Fibroblast of pulmonary artery (primary cell): Measurements from ENCODE around the gene DDAH1.

Source experiments
- DNase-seq: peaks from one replicate; pipeline ENCODE4 v3.0.0-alpha.2; 2010; ENCODE audit warnings: low read depth
- H3K4me3 ChIP-seq: replicated peaks from 2 replicates; pipeline ENCODE4 v1.5.1; 2011; ENCODE audit warnings: low read depth, mild to moderate bottlenecking, control low read depth, low read length, moderate library complexity
- TF ChIP-seq, protein P1 (sequence below): IDR thresholded peaks from 2 replicates; pipeline ENCODE4 v1.5.1; 2011; ENCODE audit warnings: mild to moderate bottlenecking, control low read depth, low read length, inconsistent platforms; ENCODE audit errors: missing control alignments

DDAH1 gene

DNA sequence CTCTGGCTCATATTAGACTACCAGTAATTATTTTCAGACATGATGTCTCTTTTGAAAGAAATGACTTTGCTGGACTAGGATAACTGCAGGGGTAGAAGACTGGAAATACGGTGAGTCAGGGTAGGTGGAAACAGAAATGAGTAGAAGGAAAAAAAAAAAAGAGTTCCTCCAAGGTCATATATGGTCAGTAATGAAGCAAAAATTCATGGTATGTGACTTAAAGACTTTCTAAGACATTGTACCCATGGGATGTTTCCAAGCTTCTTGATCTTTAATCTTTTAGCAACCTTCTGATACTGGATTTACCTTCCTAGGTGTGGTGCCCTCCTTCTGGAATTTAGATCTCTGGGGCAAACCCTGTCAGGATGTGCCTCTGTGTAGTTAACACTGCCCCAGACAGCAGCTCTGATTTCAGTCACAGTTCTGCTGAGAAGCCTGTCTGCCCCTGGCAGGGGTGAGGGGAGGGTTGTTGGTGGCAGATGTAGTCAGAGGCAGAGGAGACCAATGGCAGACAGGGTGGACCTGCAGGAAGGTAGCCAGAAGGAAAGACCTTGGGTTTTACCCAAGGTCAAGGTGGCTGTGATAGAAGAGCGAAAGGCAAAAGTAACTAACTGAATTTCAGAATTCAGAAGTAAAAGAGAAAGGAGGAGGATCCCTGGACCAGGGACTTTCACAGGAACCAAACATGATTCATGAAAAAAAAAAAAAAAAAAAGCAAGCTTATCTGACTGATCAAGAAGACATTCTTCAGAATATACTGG lies 144.4 kb downstream of the DDAH1 start:
- DNase-seq = peak; percentile 73
- no peak overlapping the region for H3K4me3 ChIP-seq

DNA sequence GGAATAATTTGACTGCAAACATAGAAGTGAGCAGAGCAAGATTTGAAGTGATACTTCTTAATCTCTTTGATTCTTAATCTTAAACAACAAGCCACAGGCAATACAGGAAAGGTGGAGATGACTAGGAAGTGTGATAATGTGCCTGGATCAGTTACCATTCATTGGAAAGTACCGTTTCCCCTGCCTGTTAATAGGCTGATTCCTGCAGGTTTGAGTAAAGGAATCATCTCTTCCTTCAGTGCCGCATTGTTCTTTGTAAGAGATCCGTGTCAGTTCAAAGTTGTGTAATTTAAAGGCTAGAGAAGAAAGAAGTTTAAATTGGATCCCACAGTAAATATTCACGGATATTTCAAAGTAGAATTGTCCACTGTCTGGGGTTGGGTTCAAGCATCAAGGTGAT lies 145.0 kb downstream of the DDAH1 start:
- no peak for DNase-seq
- TF ChIP-seq, protein P1, sequence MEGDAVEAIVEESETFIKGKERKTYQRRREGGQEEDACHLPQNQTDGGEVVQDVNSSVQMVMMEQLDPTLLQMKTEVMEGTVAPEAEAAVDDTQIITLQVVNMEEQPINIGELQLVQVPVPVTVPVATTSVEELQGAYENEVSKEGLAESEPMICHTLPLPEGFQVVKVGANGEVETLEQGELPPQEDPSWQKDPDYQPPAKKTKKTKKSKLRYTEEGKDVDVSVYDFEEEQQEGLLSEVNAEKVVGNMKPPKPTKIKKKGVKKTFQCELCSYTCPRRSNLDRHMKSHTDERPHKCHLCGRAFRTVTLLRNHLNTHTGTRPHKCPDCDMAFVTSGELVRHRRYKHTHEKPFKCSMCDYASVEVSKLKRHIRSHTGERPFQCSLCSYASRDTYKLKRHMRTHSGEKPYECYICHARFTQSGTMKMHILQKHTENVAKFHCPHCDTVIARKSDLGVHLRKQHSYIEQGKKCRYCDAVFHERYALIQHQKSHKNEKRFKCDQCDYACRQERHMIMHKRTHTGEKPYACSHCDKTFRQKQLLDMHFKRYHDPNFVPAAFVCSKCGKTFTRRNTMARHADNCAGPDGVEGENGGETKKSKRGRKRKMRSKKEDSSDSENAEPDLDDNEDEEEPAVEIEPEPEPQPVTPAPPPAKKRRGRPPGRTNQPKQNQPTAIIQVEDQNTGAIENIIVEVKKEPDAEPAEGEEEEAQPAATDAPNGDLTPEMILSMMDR = no peak

More for the DNA sequence above, 144.4 kb downstream of the DDAH1 start:
- TF ChIP-seq, protein P1 = no peak

DNA sequence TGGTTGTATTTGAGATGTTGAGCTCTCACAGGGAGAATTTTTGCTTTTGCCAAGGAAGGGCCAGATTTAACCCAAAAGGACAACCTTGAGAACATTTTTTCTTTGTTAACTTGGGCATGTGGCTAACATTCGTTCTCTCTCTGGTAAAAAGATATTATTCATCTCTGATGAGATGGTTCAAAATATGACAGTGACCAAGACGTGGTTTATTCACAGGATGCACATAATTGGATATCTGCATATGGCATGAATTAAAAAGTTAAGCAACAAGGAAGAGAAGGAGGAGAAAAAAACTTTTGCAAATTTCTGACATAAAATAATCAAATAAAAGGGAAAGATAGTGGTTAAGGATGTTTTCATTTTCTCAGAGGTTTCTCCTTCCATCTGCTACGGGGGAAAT lies 145.5 kb downstream of the DDAH1 start:
- TF ChIP-seq, protein P1 = no peak
- DNase-seq = no peak
- H3K4me3 ChIP-seq = no peak overlapping the region

More for the DNA sequence above, 145.0 kb downstream of the DDAH1 start:
- no peak overlapping the region for H3K4me3 ChIP-seq

DNA sequence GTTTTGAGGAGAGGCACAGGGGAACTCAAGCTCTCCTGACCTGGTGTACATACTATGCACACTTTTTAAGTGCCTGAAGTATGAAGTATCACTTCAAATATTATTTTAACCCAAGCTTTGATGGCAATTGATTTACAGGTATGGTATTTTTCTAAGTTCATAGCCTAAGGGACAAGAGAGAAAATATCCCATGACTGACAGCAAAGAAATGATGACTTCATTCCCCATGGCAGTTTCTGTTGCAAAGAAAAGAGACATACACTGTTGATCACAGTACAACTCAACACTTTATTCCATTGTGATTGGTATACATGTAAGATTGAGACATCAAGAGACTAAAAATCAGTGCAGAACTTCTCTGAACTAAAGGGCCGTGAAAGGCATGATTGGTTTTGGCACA lies 146.7 kb downstream of the DDAH1 start:
- DNase-seq = no peak
- no peak overlapping the region for H3K4me3 ChIP-seq
- TF ChIP-seq, protein P1 = no peak

DNA sequence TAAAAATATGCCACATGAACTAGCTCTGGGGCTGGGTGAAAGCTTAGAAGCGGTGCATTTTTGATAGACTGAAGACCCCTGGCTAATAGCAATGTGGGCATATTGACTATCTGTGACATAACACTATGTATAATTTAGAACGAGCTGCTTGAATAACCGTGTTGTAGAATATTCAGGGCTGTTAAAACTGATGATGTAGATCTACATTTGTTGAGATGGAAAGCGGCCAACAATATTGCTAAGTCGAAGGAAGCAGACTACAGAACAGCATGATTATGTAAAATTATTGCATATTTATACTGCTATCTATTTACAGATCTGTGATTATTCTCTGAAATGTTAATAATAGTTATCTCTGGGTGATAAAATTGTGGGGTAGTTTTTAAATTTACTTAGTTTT lies 147.4 kb downstream of the DDAH1 start:
- no peak for DNase-seq
- TF ChIP-seq, protein P1 = no peak
- H3K4me3 ChIP-seq = no peak overlapping the region

DNA sequence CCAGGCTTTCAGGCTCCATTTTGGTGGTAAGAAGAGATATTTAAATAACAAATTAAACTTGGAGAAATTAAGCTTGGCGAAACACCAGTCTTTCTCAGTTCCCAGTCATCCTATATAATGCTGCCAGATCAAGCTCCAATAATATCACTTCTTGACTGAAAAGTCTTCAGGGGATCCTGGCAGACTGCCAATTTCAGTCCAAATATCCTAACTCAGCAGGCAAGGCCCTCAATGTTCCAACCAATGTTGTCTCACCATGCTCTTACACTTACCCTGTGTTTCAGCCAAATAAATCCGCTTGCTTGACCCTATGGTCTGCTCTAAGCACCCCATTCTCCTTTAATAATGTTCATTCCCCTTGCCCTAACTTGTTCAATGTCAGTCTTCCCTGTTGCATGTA lies 148.6 kb downstream of the DDAH1 start:
- DNase-seq = no peak
- TF ChIP-seq, protein P1 = no peak
- H3K4me3 ChIP-seq = no peak overlapping the region

DNA sequence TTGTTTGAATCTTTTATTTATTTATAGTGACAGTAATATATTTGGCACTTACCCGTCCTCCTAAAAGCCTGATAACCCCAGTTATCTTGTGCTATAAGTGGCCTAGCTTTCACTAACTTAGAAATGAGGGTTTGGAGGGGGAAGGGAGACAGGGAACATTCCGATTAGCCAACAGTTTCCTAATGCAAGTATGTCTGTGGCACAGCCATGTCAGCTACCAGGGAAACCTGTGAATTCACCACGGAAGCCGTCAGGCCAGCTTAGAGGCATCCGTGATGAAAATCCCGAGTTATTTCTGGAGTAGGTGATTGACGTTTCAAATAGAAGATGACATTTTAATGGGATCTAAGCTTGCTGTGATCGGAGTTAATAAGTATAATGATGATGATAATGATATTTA lies 149.2 kb downstream of the DDAH1 start:
- H3K4me3 ChIP-seq = no peak overlapping the region
- DNase-seq = no peak
- TF ChIP-seq, protein P1 = no peak
